Body of pancreas (tissue), 4 donors: Measurements from ENCODE around the gene TBC1D14. TPM values are rescaled to one million over a fixed set of nuclear protein-coding genes. Genes with fewer than 3 reads are reported as not detected.

Experiments
- ATAC-seq: fragments of 150-250 bp; one replicate; pipeline ENCODE4 v1.9.1; 2016
- DNase-seq, 4 donors: peaks; one replicate each; pipeline ENCODE4 v3.0.0-alpha.2; 2019
- H3K27ac ChIP-seq, 4 donors: fragments of 200-600 bp; sonication (generic); 1 replicate in 3 of 4; 2 replicates in 1 of 4; pipeline versions ENCODE4 v1.5.1 to v1.6.1; 2016 to 2019; ENCODE audit warnings: mild to moderate bottlenecking in 1 of 4, mixed read lengths in 1 of 4, moderate library complexity in 1 of 4
- H3K27me3 ChIP-seq, 2 donors: fragments of 200-600 bp; sonication (generic); one replicate each; pipeline ENCODE4 v1.6.0; 2016; ENCODE audit warnings: mild to moderate bottlenecking in 1 of 2
- H3K36me3 ChIP-seq, 2 donors: fragments of 200-600 bp; sonication (generic); replicated peaks in 1 of 2; 2 replicates each; pipeline ENCODE4 v1.5.1; 2016; ENCODE audit warnings: low read depth in 2 of 2; ENCODE audit not compliant: insufficient read depth in 1 of 2
- H3K4me1 ChIP-seq: fragments of 200-600 bp; sonication (generic); one replicate; pipeline ENCODE4 v1.6.0; 2016
- H3K4me3 ChIP-seq, 2 donors: fragments of 200-600 bp; sonication (generic); 1 replicate in 1 of 2; 2 replicates in 1 of 2; pipeline ENCODE4 v1.5.1; 2016 to 2019
- H3K9me3 ChIP-seq, 3 donors: fragments of 200-600 bp; sonication (generic); 1 replicate in 2 of 3; 2 replicates in 1 of 3; pipeline ENCODE4 v1.5.1; 2016
- POLR2A ChIP-seq, 3 donors: fragments of 450-650 bp; IDR thresholded peaks; one replicate each; pipeline ENCODE4 v1.6.1; 2016; ENCODE audit warnings: antibody characterized with exemption in 3 of 3, mild to moderate bottlenecking in 2 of 3
- WGBS, 2 donors: methylation state at CpG; one replicate each; pipeline ENCODE4 v1.1.5; 2017; 5-methylcytosine and 5-hydroxymethylcytosine counted together
- intact Hi-C: fragments of 100-400 bp; cut with DNase I; formaldehyde crosslinking; loops from one replicate; pipeline ENCODE4 v1.15.1; 2023
- total RNA-seq, 2 donors: library from RNA; depleted of rRNA; stranded (reverse); fragments of >200 nt; gene quantifications; one replicate each; pipeline ENCODE4 v1.1.0, GENCODE V29; 2016
- TF ChIP-seq, protein P1 (sequence below), 7 experiments: fragments of 450-650 bp in 4 of 7; fragments of 200-600 bp in 3 of 7; sonication (generic) in 3 of 7; IDR thresholded peaks; one replicate each; pipeline ENCODE4 v1.5.1; 2016 to 2019; ENCODE audit warnings: antibody characterized with exemption in 7 of 7

TBC1D14 gene
- total RNA-seq, 2 donors from 2014 or later, result 10.5 to 20.0 TPM

DNA sequence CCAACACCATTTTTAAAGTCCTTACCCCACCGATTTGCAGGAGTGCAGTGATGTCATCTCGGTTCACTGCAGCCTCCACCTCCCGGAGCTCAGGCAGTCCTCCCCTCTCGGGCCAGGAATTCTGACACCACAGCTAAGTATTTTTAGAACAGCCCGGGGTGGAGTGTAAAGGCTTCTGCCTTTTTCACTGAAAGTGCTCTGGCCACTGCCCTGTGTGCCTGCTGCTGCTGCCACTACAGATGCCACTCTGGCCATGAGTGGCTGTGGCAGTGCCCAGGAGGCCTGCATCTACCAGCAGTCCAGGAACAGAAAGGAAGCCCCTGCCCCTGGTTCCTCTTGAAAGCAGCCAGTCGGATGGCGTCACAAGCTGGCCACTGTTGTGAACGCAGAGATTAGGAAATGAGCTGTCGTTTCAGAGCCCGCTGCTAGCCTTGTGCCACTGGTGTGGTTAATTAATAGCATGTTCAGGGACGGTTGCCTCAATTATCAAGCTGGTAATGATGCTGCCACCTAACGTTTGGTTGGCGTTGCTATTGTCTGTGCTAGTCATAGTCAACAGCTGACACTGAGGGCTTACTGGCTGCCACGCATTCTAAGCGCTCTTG is 23.6 kb upstream of the TBC1D14 start:
- intact Hi-C loops, result no loop called here
- Histone ChIP-seq H3K9me3 (no peaks in the 10 kb centered on the region), H3K27ac (peak overlapping the region; percentile 60 to 81 (median 73)), H3K4me1 (peaks cover 17% of the 10 kb centered on the region), H3K36me3 (no peaks in the 10 kb centered on the region), H3K27me3 (no peaks in the 10 kb centered on the region), H3K4me3 (no peak overlapping the region)
- 17 to 30% methylated on average over 13 to 15 of the region's 15 CpGs for WGBS, 2 donors
- peak in 1 of 3 donors; percentile 14 for TF ChIP-seq POLR2A (IDR thresholded peaks at IDR 0.05)
- TF ChIP-seq, protein P1, sequence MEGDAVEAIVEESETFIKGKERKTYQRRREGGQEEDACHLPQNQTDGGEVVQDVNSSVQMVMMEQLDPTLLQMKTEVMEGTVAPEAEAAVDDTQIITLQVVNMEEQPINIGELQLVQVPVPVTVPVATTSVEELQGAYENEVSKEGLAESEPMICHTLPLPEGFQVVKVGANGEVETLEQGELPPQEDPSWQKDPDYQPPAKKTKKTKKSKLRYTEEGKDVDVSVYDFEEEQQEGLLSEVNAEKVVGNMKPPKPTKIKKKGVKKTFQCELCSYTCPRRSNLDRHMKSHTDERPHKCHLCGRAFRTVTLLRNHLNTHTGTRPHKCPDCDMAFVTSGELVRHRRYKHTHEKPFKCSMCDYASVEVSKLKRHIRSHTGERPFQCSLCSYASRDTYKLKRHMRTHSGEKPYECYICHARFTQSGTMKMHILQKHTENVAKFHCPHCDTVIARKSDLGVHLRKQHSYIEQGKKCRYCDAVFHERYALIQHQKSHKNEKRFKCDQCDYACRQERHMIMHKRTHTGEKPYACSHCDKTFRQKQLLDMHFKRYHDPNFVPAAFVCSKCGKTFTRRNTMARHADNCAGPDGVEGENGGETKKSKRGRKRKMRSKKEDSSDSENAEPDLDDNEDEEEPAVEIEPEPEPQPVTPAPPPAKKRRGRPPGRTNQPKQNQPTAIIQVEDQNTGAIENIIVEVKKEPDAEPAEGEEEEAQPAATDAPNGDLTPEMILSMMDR (IDR thresholded peaks at IDR 0.05), result peak in 5 of 7 experiments; percentile 12 to 51 (median 43)
- ATAC-seq, result peak; percentile 87
- DNase-seq, result peak; percentile 57 to 86 (median 76)

- no peaks in the 10 kb centered on the region for H3K9me3 ChIP-seq
- H3K36me3 ChIP-seq, result no peaks in the 10 kb centered on the region
- no peak overlapping the region for H3K4me3 ChIP-seq
- DNase-seq, result no peak
- H3K27me3 ChIP-seq, result no peaks in the 10 kb centered on the region
- intact Hi-C loops, result no loop called here
- ATAC-seq, result no peak
- 60 to 76% methylated on average over 8 to 10 of the region's 10 CpGs for WGBS, 2 donors
- H3K27ac ChIP-seq, result peak overlapping the region in 1 of 4 donors; percentile 81
- TF ChIP-seq, protein P1 (IDR thresholded peaks at IDR 0.05), result no peak
- no peak for TF ChIP-seq POLR2A (IDR thresholded peaks at IDR 0.05)
- peaks cover 17% of the 10 kb centered on the region for H3K4me1 ChIP-seq
Observed at GRCh38 chr4:6886886-6887285, 22.7 kb upstream of the TBC1D14 start.

DNA sequence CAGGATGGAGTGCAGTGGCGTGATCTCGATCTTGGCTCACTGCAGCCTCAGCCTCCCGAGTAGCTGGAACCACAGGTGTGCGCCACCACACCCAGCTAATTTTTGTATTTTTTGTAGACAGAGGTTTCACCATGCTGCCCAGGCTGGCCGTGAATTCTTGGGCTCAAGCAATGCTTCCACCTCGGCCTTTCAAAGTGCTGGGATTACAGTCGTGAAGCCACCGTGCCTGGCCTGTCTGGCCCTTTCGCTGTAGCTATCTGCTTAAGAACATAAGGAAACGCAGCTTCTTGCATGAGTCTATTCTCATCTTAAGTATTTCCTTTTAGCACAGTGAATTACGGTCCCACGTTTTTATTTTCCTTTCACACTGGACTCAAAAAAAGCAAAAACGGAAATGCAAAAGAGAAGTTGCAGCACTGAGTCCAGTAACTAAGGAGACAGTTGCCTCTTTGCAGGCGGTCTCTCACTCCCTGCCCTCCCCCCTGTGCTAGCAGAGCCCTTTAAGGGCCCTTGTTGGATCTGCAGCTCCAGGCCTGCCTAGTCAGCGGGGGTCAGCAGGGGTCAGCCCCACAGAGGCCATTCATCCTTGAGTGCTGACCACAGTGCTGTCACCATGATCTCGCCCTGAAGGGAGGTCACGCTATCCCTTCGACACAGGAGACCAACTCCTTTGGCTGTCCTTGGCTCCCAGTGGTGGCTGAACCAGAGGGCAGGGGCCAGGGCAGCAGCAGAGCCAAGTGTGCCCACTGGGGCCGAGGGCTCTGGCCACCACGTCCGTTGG is 21.8 kb upstream of the TBC1D14 start:
- Histone ChIP-seq H3K4me1 (peaks cover 21% of the 10 kb centered on the region), H3K9me3 (no peaks in the 10 kb centered on the region), H3K27ac (no peak overlapping the region), H3K4me3 (no peak overlapping the region), H3K27me3 (no peaks in the 10 kb centered on the region), H3K36me3 (no peaks in the 10 kb centered on the region)
- ATAC-seq (no peak), DNase-seq (peak in 1 of 4 donors; percentile 43)
- intact Hi-C loops, result no loop called here
- no peak for TF ChIP-seq POLR2A (IDR thresholded peaks at IDR 0.05)
- TF ChIP-seq, protein P1 (IDR thresholded peaks at IDR 0.05), result no peak
- WGBS, 2 donors, result 69 to 80% methylated on average over 18 to 21 of the region's 21 CpGs

DNA sequence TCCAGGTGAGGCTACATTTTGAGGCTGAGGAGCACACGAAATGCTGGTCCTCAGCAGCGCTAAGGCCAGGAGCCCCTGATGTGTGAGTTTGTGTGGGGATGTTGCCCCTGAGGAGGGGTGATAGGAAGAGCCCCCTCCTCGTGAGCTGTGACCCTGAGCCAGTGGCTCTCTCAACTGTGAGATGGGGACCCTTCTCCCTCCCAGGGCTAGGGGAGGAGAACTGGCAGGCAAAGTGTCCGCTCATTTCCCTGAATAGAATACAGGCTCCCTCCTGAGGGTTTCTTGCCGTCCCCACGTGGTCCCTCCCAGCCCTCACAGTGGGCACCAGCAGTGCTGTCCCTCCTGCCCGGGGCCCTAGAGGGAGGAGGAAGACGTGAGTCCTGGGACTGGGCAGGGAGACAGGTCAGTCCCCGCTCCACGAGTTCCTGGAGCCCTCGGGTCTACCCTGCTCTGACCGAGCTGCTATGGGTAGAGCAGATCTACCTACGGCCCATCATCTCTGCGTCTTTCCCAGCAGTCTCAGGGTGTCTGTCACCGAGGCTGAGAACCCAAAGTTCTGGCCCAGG is 21.0 kb upstream of the TBC1D14 start:
- H3K27me3 ChIP-seq, result no peaks in the 10 kb centered on the region
- H3K9me3 ChIP-seq, result no peaks in the 10 kb centered on the region
- H3K4me3 ChIP-seq, result no peak overlapping the region
- no peak for ATAC-seq
- DNase-seq, result no peak
- H3K4me1 ChIP-seq, result peaks cover 29% of the 10 kb centered on the region
- intact Hi-C loops, result no loop called here
- WGBS, 2 donors, result 79 to 88% methylated on average over 6 to 11 of the region's 15 CpGs
- no peaks in the 10 kb centered on the region for H3K36me3 ChIP-seq
- H3K27ac ChIP-seq, result no peak overlapping the region
- TF ChIP-seq POLR2A (IDR thresholded peaks at IDR 0.05), result no peak
- TF ChIP-seq, protein P1 (IDR thresholded peaks at IDR 0.05), result no peak
